Transverse colon (tissue), 3 donors: ENCODE results near the gene SIRPB2.

Source experiments
- CTCF ChIP-seq, 5 experiments: fragments of 200-600 bp in 3 of 5; fragments of 450-650 bp in 2 of 5; sonication (generic) in 3 of 5; IDR thresholded peaks; 1 replicate in 2 of 5; 2 replicates in 3 of 5; pipeline ENCODE4 v1.5.1; 2016 to 2017; ENCODE audit warnings: antibody characterized with exemption in 5 of 5, inconsistent platforms in 3 of 5, mild to moderate bottlenecking in 2 of 5, moderate library complexity in 1 of 5
- EP300 ChIP-seq: sonication (generic); formaldehyde crosslinking; IDR thresholded peaks from one replicate; pipeline ENCODE4 v1.6.1; 2017; ENCODE audit warnings: antibody characterized with exemption, low read depth
- POLR2A ChIP-seq: fragments of 450-650 bp; IDR thresholded peaks from one replicate; pipeline ENCODE4 v1.6.1; 2016; ENCODE audit warnings: antibody characterized with exemption, mild to moderate bottlenecking, moderate library complexity

- TF ChIP-seq CTCF (IDR thresholded peaks at IDR 0.05) (no peak), POLR2A (no peak), EP300 (no peak)
These were observed 12.7 kb downstream of the SIRPB2 start for GRCh38 chr20:1478566-1478965.
